Peyer's patch (tissue), 4 donors: ENCODE measurements around the gene PIKFYVE.

Source experiments
- CTCF ChIP-seq, 6 experiments: fragments of 450-650 bp in 4 of 6; fragments of 200-600 bp in 2 of 6; sonication (generic) in 1 of 6; IDR thresholded peaks; one replicate each; pipeline ENCODE4 v1.5.1; 2017 to 2019; ENCODE audit warnings: antibody characterized with exemption in 6 of 6, mild to moderate bottlenecking in 3 of 6, moderate library complexity in 1 of 6
- POLR2A ChIP-seq, 2 donors: fragments of 450-650 bp; IDR thresholded peaks; one replicate each; pipeline ENCODE4 v1.5.1; 2017; ENCODE audit warnings: antibody characterized with exemption in 2 of 2, mild to moderate bottlenecking in 2 of 2, moderate library complexity in 2 of 2

GRCh38 chr2:208304695-208305094 lies 38.6 kb downstream of the PIKFYVE start:
- TF ChIP-seq POLR2A (IDR thresholded peaks at IDR 0.05) (no peak), CTCF (IDR thresholded peaks at IDR 0.05) (no peak)
